Measurements from ENCODE around the gene MEIS2.

MEIS2 gene

DNA sequence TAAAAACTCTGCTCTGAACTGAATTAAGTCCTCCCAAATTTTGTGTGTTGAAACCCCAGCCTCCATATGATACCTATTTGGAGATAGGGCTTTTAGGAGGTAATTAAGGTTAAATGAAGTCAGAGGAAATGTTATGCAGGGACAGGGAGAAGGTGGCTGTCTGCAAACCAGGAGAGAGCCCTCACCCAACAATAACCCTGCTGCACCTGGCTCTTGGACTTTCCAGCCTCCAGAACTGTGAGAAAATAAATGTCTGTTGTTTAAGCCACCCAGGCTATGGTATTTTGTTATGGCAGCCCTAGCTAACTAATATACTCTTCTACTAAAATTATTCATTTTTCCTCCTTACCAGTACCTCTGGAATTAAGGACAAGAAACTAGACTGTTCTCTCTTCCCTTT is 79.5 kb downstream of the MEIS2 start:
- H3K4me3 ChIP-seq (replicated peaks; ENCODE audit: low read depth, low read length): no peak overlapping the region
- TF ChIP-seq, protein P1, sequence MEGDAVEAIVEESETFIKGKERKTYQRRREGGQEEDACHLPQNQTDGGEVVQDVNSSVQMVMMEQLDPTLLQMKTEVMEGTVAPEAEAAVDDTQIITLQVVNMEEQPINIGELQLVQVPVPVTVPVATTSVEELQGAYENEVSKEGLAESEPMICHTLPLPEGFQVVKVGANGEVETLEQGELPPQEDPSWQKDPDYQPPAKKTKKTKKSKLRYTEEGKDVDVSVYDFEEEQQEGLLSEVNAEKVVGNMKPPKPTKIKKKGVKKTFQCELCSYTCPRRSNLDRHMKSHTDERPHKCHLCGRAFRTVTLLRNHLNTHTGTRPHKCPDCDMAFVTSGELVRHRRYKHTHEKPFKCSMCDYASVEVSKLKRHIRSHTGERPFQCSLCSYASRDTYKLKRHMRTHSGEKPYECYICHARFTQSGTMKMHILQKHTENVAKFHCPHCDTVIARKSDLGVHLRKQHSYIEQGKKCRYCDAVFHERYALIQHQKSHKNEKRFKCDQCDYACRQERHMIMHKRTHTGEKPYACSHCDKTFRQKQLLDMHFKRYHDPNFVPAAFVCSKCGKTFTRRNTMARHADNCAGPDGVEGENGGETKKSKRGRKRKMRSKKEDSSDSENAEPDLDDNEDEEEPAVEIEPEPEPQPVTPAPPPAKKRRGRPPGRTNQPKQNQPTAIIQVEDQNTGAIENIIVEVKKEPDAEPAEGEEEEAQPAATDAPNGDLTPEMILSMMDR (IDR thresholded peaks at IDR 0.05; ENCODE audit: insufficient read depth, low read length, poor library complexity, severe bottlenecking): no peak
- no peaks in the 10 kb centered on the region for H3K27me3 ChIP-seq (replicated peaks; ENCODE audit: control insufficient read depth, insufficient read depth, low read length)
- no peak for DNase-seq (ENCODE audit: extremely low read depth, insufficient read length)
- H3K36me3 ChIP-seq (ENCODE audit: control insufficient read depth, insufficient read depth, low read length): no peaks in the 10 kb centered on the region

DNA sequence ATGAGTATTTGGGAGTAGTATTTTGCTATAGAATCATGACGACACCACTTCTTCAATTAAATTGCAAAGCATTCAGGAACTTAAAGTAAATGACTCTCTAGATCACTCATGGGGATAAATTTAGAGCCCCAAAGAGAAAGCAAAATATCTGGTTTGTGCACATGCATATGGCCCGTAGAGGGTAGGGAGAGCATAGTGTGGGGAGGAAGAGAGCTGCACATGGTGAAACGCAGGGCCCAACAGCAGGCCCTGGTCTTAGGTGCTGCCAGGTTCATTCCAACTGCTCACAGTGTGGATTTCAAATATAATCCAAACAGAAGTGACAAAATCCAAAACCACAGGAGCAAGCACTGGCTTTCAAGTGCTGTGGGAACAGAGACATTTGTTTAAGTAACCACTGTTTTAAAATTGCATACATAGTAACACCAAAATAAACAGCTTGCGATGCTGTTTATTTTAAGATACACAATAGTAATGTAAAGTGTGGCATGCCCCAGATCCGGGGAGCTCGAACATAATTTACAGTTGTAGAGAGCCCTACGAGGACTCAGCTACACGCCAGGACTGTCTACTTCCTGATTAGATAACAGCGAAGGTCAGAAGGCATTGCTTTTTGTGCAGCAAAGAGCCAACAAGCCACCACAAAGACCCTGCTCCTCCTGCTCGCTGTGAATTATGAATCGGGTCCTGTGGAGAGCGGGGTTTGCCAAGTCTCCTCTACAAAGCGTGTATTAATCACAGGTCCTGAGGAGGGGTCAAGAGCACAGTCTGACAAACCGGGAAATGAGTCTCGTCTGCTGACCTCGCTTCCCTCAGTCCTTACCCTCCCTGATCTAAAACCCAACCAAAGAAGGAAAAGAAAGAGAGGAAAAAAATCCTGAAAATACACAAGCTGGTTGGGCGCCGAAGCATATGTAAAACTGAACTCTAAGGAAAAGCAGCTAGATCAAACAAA is 80.6 kb downstream of the MEIS2 start:
- TF ChIP-seq, protein P1 (IDR thresholded peaks at IDR 0.05; ENCODE audit: insufficient read depth, low read length, poor library complexity, severe bottlenecking): no peak
- Histone ChIP-seq H3K36me3 (ENCODE audit: control insufficient read depth, insufficient read depth, low read length) (no peaks in the 10 kb centered on the region), H3K4me3 (replicated peaks; ENCODE audit: low read depth, low read length) (no peak overlapping the region; the same call in 1 of the 2 replicates), H3K27me3 (replicated peaks; ENCODE audit: control insufficient read depth, insufficient read depth, low read length) (no peaks in the 10 kb centered on the region)
- peak; percentile 17 for DNase-seq (ENCODE audit: extremely low read depth, insufficient read length)

DNA sequence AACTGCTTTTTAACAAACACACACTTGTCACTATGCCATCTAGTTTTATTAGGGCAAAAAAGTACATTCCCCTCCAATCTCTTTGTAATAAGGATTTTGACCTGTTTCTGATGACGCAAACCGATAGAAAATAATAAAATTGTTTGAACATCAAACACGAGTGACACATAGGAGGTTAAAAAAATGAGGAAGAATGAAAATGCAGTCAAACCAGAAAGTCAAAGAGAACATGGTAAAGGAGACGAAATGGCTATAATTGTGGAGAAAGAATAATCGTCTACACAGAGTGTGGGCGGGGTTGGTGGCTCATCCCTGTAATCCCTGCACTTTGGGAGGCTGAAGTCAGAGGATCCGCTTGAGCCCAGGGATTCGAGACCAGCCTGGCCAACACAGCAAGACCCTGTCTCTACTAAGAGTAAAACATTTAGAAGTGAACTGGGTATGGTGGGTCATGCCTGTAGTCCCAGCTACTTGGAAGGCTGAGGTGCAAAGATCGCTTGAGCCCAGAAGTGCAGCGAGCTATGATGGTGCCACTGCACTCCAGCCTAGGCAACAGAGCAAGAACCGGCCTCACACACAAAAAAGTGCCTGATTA is 83.2 kb downstream of the MEIS2 start:
- Histone ChIP-seq H3K4me3 (replicated peaks; ENCODE audit: low read depth, low read length) (no peak overlapping the region), H3K27me3 (replicated peaks; ENCODE audit: control insufficient read depth, insufficient read depth, low read length) (no peaks in the 10 kb centered on the region), H3K36me3 (ENCODE audit: control insufficient read depth, insufficient read depth, low read length) (no peaks in the 10 kb centered on the region)
- TF ChIP-seq, protein P1 (IDR thresholded peaks at IDR 0.05; ENCODE audit: insufficient read depth, low read length, poor library complexity, severe bottlenecking): no peak
- peak; percentile 12 for DNase-seq (ENCODE audit: extremely low read depth, insufficient read length)

DNA sequence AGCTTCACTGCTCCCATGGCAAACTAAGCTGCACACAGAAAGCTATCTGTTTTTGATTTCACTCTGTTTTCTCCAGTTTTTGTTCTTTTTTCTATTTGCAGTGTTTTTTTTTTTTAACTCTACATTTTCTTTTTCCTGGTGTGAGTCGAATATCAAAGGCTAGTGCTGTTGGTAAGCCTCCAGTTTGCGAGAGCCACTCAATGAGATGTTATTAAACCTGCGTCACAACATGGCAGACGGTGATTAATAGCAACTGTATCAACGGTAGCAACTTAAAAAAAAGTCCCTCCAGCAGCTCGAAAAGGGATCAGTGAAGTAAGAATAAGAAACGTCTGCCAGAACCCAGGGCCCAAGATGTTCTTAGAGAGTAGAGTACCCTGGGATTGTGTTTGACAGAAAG is 84.1 kb downstream of the MEIS2 start:
- Histone ChIP-seq H3K4me3 (replicated peaks; ENCODE audit: low read depth, low read length) (no peak overlapping the region), H3K27me3 (replicated peaks; ENCODE audit: control insufficient read depth, insufficient read depth, low read length) (no peaks in the 10 kb centered on the region), H3K36me3 (ENCODE audit: control insufficient read depth, insufficient read depth, low read length) (no peaks in the 10 kb centered on the region)
- DNase-seq (ENCODE audit: extremely low read depth, insufficient read length): no peak
- TF ChIP-seq, protein P1 (IDR thresholded peaks at IDR 0.05; ENCODE audit: insufficient read depth, low read length, poor library complexity, severe bottlenecking): no peak

DNA sequence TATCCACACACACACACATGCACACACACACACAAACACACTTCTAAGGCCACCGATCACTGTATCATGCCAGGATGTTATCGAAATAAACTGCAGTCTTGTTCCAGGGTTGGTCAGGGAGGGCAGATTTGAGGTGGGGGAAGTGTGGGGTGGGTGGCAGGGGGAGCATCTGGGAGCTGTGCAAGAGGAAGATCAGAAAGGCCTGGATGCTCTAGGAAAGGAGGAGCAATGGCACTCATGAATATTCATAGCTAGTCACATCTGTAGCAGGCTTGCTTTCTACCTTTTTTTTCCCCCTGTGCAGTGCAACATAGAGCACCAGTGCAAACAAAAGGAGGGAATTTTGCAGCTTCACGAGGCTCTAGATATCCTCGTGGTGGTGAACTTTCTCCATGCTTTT is 84.9 kb downstream of the MEIS2 start:
- TF ChIP-seq, protein P1 (IDR thresholded peaks at IDR 0.05; ENCODE audit: insufficient read depth, low read length, poor library complexity, severe bottlenecking): no peak
- Histone ChIP-seq H3K36me3 (ENCODE audit: control insufficient read depth, insufficient read depth, low read length) (no peaks in the 10 kb centered on the region), H3K27me3 (replicated peaks; ENCODE audit: control insufficient read depth, insufficient read depth, low read length) (no peaks in the 10 kb centered on the region), H3K4me3 (replicated peaks; ENCODE audit: low read depth, low read length) (peak overlapping the region; percentile 31; the same call in 1 of the 2 replicates)
- DNase-seq (ENCODE audit: extremely low read depth, insufficient read length): peak; percentile 20

All from GM06990 (cell line).